ENCODE results near the gene TNFRSF18.

The TNFRSF18 gene

DNA sequence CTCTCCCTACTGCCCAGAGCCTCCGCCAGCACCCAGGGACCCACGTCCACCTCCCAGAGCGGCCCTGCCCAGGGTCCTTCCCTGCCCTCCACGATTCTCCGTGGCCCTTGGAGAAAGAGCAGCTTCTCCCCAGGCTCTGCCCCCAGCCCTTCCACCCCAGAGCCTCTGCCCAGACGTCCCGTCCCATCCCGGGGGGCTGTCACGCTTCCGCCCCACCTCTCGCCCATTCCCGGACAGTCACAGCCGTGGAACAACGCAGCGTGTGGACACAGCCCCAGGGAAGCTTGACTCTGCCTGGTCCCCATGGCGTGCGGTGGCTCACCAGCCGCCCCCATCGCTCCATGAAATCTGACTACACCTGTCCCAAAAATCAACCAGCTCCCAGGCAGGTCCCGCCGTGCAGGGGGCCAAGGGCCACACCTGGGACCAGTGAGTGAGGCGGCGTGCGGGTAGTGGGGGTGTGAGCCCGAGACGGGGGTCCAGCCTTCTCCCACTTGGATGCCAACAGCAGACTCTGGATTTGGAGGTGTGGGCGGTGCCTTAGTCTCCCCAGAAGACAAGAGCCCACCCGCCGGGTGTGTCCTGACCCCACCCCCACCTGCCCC lies 45.2 kb downstream of the TNFRSF18 start:
- no peak for DNase-seq

DNA sequence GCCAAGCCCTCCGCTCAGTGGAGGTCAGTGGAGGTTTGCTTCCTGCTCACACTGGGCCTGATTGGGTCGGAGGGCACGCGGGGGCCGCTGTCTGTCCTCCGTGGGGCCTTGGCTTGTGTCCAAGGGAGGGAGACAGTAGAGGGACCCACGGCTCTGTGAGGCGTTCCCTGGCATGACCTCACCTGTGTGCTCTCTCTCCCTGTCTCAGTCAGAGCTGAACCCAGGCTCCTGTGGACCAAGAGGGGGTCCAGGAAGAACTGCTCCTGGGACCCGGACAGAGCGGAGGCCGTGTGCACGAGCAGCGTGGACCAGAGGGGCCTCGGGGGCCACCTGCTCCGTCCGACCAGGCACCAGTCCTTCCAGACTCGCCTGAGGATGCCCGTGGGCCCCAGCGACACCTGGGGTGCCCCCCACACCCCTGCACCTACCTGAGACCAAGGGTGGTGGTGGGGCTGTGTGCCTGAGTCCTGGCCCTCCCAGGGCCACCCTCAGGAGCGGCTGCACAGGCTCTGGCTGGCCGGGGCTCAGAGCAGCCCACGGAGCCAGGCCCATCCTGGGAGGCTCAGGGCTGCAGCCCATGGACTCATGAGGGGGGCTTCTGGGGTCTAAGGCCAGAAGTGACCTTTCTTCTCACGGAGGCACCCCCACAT lies 46.0 kb downstream of the TNFRSF18 start:
- no peak for DNase-seq

DNA sequence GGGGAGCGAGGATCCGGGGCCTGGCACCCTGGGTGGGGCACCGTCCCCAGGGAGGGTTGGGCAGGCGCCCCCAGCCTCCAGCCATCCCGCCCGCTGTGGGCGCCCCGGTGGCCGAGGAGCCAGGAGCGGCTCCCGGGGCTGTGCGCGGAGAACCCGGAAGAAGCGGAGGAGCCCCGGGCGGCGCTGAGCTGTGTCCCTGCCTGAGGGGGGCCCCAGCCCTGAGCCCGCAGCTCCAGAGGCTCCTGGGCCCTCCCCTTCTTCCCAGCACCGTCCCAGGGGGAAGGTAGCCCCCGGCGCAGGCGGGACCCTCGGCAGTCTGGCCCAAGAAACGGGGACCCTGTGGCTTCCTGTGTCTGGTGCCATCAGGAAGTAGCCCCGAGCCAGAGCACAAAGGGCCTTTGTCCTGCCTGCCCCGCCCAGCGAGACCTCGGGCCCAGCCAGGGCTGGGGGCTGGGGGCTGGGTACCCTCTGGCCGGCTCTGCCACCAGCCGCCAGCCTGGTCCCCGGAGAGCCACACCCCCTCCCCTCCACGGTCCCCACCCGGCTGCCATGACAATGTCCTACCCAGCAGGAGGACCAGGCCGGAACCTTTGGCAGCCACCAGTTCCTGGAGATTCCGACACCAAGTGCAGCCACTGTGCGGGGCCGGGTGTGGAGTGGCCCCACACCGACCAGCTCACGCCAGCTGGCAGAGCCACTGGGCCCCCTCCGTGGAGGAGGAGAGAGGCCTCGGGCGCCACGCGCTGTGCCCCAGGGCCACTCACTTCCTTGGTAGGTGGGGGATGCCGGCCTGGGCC lies 48.3 kb downstream of the TNFRSF18 start:
- DNase-seq: no peak

DNA sequence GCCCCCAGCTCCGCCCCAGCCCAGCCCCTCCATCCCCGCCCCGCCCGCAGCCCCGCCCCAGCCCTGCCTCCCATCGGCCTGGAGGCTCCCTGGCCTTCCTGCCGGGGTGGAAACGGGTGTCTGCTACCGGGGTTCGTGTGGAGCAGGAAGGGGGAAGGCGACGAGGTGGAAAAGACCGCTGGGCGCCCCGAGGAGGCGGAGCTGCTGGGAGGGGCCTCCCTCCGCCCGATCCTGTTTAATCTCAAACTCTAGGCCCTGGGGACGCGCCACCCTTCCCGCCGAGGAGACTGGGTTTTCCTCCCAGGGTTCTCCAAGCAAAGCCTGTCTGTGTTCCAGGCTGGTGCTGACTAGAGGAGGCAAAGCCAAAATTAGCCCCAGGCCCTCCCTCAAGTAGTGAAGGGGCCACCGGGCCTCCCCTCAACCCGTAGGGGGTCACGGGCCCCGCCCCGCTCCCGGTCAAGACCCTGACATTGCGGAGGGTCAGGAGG lies 48.9 kb downstream of the TNFRSF18 start:
- peak in 1 of 2 experiments; percentile 34 for DNase-seq

DNA sequence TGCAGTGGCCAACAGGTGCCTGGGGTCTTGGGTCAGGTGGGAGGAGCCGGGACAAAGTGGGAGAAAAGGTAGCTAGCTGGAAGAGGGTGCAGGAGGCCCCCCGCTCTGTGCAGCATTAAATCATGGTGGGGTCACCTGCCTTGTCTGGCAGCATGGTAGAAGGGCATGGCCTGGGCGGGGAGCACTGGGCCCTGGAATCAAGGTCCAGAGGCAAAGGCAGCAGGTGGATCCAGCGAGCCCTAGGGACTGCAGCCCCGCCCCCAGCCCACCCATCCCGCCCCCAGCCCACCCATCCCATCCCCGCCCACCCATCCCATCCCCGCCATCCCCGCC lies 49.4 kb downstream of the TNFRSF18 start:
- DNase-seq: no peak

DNA sequence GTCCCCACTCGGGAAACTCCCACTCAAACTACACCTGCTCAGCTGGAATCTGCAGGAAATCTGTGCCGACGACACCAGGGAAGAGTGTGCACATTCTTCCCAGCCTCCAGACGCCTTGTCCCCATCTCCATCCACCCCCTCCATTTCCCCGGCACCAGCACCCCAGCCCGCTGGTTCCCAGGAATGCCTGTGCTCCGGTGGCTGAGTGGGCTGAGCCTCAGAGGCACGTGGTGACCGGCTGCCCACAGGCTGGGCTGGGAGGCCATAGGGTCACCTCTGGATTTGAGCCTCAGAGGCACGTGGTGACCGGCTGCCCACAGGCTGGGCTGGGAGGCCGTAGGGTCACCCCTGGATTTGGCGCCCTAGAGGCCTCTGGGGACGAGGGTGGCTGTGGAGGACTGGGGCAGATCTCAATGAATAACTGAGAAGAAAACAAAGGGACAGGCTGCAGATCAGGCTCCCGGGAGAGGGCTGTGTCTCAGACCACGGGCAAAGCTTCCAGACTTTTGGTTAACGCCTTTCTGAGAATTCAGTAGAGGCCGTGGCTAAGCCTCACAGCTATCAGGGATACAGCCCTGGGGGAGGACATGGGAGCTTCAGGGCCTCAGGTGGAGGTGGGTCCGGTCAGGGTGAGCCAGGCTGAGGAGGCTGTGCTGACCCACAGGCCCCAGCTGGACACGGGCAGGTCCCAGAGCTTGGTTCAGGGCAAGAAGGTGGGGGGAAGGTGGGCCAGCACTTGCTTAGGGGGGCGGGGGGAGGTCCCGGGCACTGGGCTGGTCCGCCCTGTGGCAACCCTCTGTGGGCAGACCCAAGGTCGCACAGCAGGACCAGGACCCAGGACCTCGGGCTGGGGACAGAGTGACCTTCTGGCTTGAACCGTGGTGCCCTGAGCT lies 50.0 kb downstream of the TNFRSF18 start:
- DNase-seq: no peak

DNA sequence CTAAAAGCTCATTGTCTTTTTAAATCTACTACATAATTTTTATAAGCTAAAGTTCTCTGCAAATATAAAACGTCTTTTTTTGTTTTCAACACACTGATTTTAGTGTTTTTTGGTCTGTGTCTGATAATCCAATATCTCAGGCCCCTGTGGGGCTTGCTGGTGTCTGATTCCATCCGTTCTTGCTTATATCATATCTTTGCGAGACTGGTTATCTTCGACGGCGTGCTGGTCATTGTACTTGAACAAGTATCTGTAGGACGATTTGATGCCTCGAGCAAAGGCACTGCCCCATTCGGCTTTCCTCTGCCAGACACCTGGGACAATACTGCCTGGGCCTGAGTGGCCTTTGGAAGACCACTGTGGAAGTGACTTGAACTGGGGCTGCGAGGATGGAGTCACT lies 51.1 kb downstream of the TNFRSF18 start:
- no peak for DNase-seq

DNA sequence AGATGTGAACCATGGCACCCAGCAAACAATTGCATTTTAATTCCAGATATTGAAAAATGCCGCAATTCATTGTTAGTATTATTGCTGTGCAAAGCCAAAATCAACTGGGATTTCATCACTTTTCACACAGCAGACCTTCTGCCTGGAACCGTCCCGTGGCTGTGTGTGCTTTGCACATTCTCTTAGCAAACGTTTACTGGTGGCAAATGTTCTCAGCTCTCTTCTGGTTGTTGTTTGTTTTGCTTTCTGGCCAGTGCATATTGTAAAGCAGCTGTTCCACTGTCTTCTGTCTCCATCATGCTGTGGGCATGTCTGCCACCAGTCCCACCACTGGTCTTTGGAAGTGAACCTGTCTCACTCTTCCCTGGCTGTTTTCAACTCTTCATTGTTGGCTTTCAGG lies 52.5 kb downstream of the TNFRSF18 start:
- DNase-seq: no peak
